ENCODE data around the gene SLC30A7.

SLC30A7 gene

DNA sequence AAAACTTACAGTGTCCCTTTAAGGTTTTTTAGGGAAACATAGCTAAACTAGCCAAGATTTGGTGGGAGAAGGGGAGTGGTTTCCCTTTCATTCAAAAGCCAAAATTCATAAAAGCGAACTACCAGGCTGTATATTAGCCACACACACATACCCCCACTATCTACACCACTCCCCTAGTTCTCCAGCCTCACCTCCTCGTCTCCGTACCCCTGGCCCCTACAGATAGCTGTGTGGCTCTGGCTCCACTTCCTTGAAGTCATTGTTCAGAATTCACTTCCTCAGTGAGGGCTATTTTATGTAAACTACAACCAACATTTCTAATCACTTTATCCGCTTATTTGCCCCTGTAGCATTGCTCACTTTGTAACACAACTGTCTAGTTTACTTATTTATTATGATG is 135.0 kb downstream of the SLC30A7 start:
- DNase-seq = no peak
